ENCODE measurements around the gene CEACAM19. TPM values are rescaled to one million over a fixed set of nuclear protein-coding genes. Genes with fewer than 3 reads are reported as not detected.

The CEACAM19 gene
- total RNA-seq, result 3.8 and 5.6 TPM in 2 replicates

DNA sequence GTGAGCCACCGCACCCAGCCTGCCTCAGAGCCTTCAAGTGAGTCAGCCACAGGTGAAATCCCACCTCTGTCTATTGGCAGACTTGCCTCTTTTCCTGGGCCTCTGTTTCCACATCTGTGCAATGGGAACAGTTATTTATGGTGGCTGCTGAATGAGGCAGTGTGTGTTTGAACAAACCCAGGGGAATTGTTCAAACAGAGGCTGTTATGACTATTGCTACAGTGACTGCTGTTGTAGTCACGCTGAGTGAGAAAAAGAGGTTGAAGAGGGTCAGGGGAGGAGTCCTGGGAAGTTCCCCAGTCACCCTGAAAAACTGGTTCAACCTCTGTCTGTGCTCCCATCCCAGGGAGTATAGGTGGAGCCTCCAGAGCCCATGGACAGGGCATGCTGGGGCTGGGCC, at the start of gene CEACAM19:
CEACAM19 (plus strand) TSS at position 83 of the 400 bp plus-strand sequence. CDS start 450 bp downstream, outside the sequence.

GRCh38 chr19:44643605-44644401, 27.5 kb upstream of the CEACAM19 start, which contains the start of gene PVR:
TSS of gene PVR (plus strand) at chr19:44643910. CDS start at chr19:44644097, 187 bp downstream.

DNA sequence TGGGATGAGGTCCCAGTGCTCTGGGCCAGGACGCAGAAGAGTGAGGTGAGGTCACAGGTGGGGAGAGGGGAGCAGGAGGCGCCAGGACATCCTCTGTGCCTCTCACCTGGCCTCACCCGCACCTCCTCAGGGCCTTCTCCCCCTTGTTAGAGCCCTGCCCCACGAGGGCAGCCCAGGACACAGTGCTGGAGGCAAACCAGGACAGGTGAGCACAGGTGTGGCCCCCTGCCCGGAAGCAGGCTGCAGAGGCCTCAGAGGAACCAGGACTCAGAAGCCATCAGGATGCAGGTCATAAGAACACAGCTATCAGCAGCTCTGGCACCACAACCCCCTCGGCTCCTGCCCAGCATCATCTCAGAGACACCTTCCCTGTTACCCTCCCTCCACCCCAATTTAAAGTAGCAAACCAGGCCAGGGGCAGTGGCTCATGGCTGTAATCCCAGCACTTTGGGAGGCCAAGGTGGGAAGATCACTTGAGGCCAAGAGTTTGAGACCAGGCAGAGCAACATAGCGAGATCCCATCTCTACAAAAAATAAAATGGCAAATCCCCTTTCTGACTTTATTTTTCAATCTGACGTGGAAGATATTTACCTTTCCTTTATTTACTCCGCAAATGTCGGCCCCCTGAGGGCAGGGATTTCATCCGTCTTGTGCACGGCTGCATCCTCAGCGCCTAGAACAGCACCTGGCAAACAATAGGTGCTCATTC, 27.4 kb downstream of the CEACAM19 start, which contains the start of gene CEACAM16:
CEACAM16 (plus strand) TSS at position 660 of the 710 bp plus-strand sequence. CDS start 2,306 bp downstream, outside the sequence.

Other genes starting within 250 kb of the CEACAM19 start
- 11.6 and 14.9 TPM in 2 replicates for gene ZNF229, start 223.0 kb upstream of the CEACAM19 start, total RNA-seq
- 7.0 and 13.8 TPM in 2 replicates for gene ZNF180, start 171.0 kb upstream of the CEACAM19 start, total RNA-seq
- not detected in 2 replicates for gene CEACAM20, start 141.8 kb upstream of the CEACAM19 start, total RNA-seq
- not detected in 2 replicates for gene IGSF23, start 57.9 kb upstream of the CEACAM19 start, total RNA-seq
- 87.3 and 136 TPM in 2 replicates for gene PVR, start 27.6 kb upstream of the CEACAM19 start, total RNA-seq
- not detected in 2 replicates for gene CEACAM16, start 27.7 kb downstream of the CEACAM19 start, total RNA-seq
- gene BCL3, start 77.2 kb downstream of the CEACAM19 start, total RNA-seq, result 17.3 and 18.8 TPM in 2 replicates
- gene CBLC, start 106.4 kb downstream of the CEACAM19 start, total RNA-seq, result 0.07 TPM in 1 of 2 replicates, not detected in the other
- 25.3 and 34.6 TPM in 2 replicates for gene BCAM, start 137.6 kb downstream of the CEACAM19 start, total RNA-seq
- 85.9 and 97.6 TPM in 2 replicates for gene NECTIN2, start 174.8 kb downstream of the CEACAM19 start, total RNA-seq
- 32.3 and 45.9 TPM in 2 replicates for gene TOMM40, start 219.8 kb downstream of the CEACAM19 start, total RNA-seq
- gene APOE, start 234.3 kb downstream of the CEACAM19 start, total RNA-seq, result 2.0 and 165 TPM in 2 replicates
- 2.4 TPM in 1 of 2 replicates, not detected in the other for gene APOC1, start 243.1 kb downstream of the CEACAM19 start, total RNA-seq